ENCODE measurements around the gene ANKDD1A. TPM values are rescaled to one million over a fixed set of nuclear protein-coding genes. Genes with fewer than 3 reads are reported as not detected.
A peak's percentile ranks its signal among the peaks of the same experiment; 100 is the strongest.

The ANKDD1A gene
- total RNA-seq, 1 experiment from 2014 or later: 1.8 TPM

DNA sequence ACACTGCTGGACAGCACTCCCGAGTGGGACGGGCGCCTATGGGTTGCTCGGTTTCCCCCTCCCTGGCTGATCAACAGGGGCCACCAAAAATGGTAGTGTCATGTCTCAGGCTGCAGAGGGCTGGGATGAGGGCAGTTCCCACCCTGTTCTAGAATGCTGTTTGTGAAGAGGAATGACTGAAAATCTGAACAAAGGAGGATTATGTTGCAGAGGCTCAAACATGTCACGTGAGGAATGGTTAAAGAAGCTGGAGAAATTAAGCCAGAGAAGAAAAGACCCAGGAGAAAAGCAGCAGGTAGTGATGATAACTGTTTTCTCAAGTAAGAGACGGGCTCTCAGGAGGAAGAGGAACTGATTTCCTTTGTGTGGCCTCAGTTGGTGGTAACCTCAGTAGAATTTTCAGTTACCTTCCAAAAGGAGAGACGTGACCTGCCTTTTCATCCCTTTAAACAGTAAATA lies 67.6 kb downstream of the ANKDD1A start:
- peaks cover 27% of the 10 kb centered on the region for H3K36me3 ChIP-seq (ENCODE audit: insufficient read depth, low read length)
- H3K4me1 ChIP-seq (ENCODE audit: low read length): peaks cover 7% of the 10 kb centered on the region
- H3K27me3 ChIP-seq (ENCODE audit: low read length): no peaks in the 10 kb centered on the region
- no peak overlapping the region for H3K27ac ChIP-seq (ENCODE audit: low read length)
- H3K4me2 ChIP-seq (ENCODE audit: low read depth, low read length, poor library complexity, severe bottlenecking): no peak overlapping the region
- no peak overlapping the region for H3K9ac ChIP-seq (ENCODE audit: low read length)
- no peak overlapping the region for H2AFZ ChIP-seq (ENCODE audit: low read length)
- no peaks in the 10 kb centered on the region for H4K20me1 ChIP-seq (ENCODE audit: insufficient read depth, low read depth, low read length)
- no peaks in the 10 kb centered on the region for H3K9me3 ChIP-seq (ENCODE audit: low read length)
- H3K4me3 ChIP-seq (ENCODE audit: low read length): no peak overlapping the region
- H3K9me2 ChIP-seq (replicated peaks; ENCODE audit: insufficient read depth, low read length): no peaks in the 10 kb centered on the region
- peaks cover 13% of the 10 kb centered on the region for H3K79me2 ChIP-seq (ENCODE audit: low read length)
- no peak for DNase-seq

- H3K27me3 ChIP-seq (ENCODE audit: low read length): no peaks in the 10 kb centered on the region
Observed at GRCh38 chr15:64981812-64982431, 70.2 kb downstream of the ANKDD1A start.

DNA sequence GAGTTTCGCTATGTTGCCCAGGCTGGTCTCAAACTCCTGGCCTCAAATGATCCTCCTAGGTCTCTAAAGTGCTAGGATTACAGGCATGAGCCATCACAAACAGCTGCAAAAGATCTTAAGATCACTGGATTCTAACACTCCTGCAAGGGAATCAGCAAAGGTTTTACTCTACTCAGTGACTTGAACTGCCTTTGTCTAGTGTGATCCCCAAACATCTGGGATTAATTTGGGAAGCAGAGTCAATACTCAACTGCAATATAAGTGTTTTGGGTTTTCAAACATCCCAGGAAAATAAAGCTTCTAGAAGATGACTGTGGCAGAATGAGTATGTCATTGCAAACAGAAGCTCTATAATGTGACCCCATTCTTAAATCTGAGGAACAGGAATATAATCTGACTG lies 70.8 kb downstream of the ANKDD1A start:
- peaks cover 22% of the 10 kb centered on the region for H3K36me3 ChIP-seq (ENCODE audit: insufficient read depth, low read length)
- peaks cover 41% of the 10 kb centered on the region for H3K79me2 ChIP-seq (ENCODE audit: low read length)
- no peaks in the 10 kb centered on the region for H3K9me3 ChIP-seq (ENCODE audit: low read length)
- no peak overlapping the region for H3K27ac ChIP-seq (ENCODE audit: low read length)
- no peak for DNase-seq
- no peaks in the 10 kb centered on the region for H4K20me1 ChIP-seq (ENCODE audit: insufficient read depth, low read depth, low read length)
- no peak overlapping the region for H2AFZ ChIP-seq (ENCODE audit: low read length)
- no peaks in the 10 kb centered on the region for H3K27me3 ChIP-seq (ENCODE audit: low read length)
- H3K4me3 ChIP-seq (ENCODE audit: low read length): no peak overlapping the region
- no peak overlapping the region for H3K4me2 ChIP-seq (ENCODE audit: low read depth, low read length, poor library complexity, severe bottlenecking)
- H3K9me2 ChIP-seq (replicated peaks; ENCODE audit: insufficient read depth, low read length): no peaks in the 10 kb centered on the region
- H3K4me1 ChIP-seq (ENCODE audit: low read length): peaks cover 27% of the 10 kb centered on the region
- H3K9ac ChIP-seq (ENCODE audit: low read length): no peak overlapping the region

More at GRCh38 chr15:64981812-64982431, 70.2 kb downstream of the ANKDD1A start:
- H3K9me2 ChIP-seq (replicated peaks; ENCODE audit: insufficient read depth, low read length): no peaks in the 10 kb centered on the region
- peaks cover 35% of the 10 kb centered on the region for H3K79me2 ChIP-seq (ENCODE audit: low read length)
- no peak overlapping the region for H3K4me3 ChIP-seq (ENCODE audit: low read length)
- DNase-seq: no peak
- no peak overlapping the region for H2AFZ ChIP-seq (ENCODE audit: low read length)
- H3K4me2 ChIP-seq (ENCODE audit: low read depth, low read length, poor library complexity, severe bottlenecking): no peak overlapping the region
- peaks cover 16% of the 10 kb centered on the region for H3K36me3 ChIP-seq (ENCODE audit: insufficient read depth, low read length)
- no peak overlapping the region for H3K27ac ChIP-seq (ENCODE audit: low read length)
- no peak overlapping the region for H3K9ac ChIP-seq (ENCODE audit: low read length)
- no peaks in the 10 kb centered on the region for H4K20me1 ChIP-seq (ENCODE audit: insufficient read depth, low read depth, low read length)
- peaks cover 22% of the 10 kb centered on the region for H3K4me1 ChIP-seq (ENCODE audit: low read length)
- no peaks in the 10 kb centered on the region for H3K9me3 ChIP-seq (ENCODE audit: low read length)

DNA sequence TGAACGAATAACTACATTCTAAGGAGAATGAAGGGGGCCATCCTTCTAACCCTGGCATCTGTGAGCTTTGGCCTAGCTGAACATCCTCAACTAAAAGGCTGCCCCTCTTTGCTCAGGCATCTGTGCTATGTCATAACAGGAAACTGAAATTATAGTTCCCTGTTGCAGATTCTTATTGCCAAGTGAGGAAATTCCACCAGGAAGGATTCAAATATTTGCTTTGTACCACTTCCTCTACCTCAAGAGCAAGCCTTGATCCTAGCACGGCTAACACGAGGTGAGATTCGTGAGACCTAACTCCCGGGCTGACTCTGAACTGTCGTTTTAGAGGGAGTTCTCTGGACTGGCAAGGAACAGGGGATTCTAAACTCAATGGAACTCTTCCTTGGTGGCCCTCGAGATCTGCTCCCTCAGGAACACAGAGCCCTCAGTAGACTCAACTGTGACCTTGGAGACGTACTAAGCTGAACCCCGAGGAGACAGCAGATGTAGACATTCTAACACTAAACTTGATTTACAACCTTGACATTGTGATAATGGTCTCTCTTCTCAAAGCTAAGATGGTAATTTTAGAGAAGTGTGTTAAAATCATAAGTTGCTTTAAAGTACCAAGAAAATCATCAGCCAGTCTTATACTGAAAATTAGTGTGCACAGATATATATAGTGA lies 73.8 kb downstream of the ANKDD1A start:
- H2AFZ ChIP-seq (ENCODE audit: low read length): no peak overlapping the region
- no peak overlapping the region for H3K4me3 ChIP-seq (ENCODE audit: low read length)
- peak overlapping the region; percentile 24 for H3K4me2 ChIP-seq (ENCODE audit: low read depth, low read length, poor library complexity, severe bottlenecking)
- H4K20me1 ChIP-seq (ENCODE audit: insufficient read depth, low read depth, low read length): no peaks in the 10 kb centered on the region
- peaks cover 62% of the 10 kb centered on the region for H3K79me2 ChIP-seq (ENCODE audit: low read length)
- no peaks in the 10 kb centered on the region for H3K27me3 ChIP-seq (ENCODE audit: low read length)
- peaks cover 11% of the 10 kb centered on the region for H3K36me3 ChIP-seq (ENCODE audit: insufficient read depth, low read length)
- H3K9me2 ChIP-seq (replicated peaks; ENCODE audit: insufficient read depth, low read length): no peaks in the 10 kb centered on the region
- peaks cover 40% of the 10 kb centered on the region for H3K4me1 ChIP-seq (ENCODE audit: low read length)
- peak overlapping the region; percentile 1; the same call in 1 of the 2 replicates for H3K9ac ChIP-seq (ENCODE audit: low read length)
- H3K27ac ChIP-seq (ENCODE audit: low read length): peak overlapping the region; percentile 9
- no peaks in the 10 kb centered on the region for H3K9me3 ChIP-seq (ENCODE audit: low read length)
- no peak for DNase-seq

- Histone ChIP-seq H3K4me2 (ENCODE audit: low read depth, low read length, poor library complexity, severe bottlenecking) (peak overlapping the region; percentile 24), H3K27ac (ENCODE audit: low read length) (no peak overlapping the region), H3K9me3 (ENCODE audit: low read length) (no peaks in the 10 kb centered on the region), H3K4me3 (ENCODE audit: low read length) (no peak overlapping the region), H3K9me2 (replicated peaks; ENCODE audit: insufficient read depth, low read length) (no peaks in the 10 kb centered on the region), H3K79me2 (ENCODE audit: low read length) (peaks cover 62% of the 10 kb centered on the region), H4K20me1 (ENCODE audit: insufficient read depth, low read depth, low read length) (no peaks in the 10 kb centered on the region), H3K36me3 (ENCODE audit: insufficient read depth, low read length) (peaks cover 11% of the 10 kb centered on the region), H3K27me3 (ENCODE audit: low read length) (no peaks in the 10 kb centered on the region), H2AFZ (ENCODE audit: low read length) (no peak overlapping the region), H3K9ac (ENCODE audit: low read length) (no peak overlapping the region), H3K4me1 (ENCODE audit: low read length) (peaks cover 44% of the 10 kb centered on the region)
- DNase-seq: no peak
Observed at GRCh38 chr15:64987136-64987535, 75.4 kb downstream of the ANKDD1A start.

DNA sequence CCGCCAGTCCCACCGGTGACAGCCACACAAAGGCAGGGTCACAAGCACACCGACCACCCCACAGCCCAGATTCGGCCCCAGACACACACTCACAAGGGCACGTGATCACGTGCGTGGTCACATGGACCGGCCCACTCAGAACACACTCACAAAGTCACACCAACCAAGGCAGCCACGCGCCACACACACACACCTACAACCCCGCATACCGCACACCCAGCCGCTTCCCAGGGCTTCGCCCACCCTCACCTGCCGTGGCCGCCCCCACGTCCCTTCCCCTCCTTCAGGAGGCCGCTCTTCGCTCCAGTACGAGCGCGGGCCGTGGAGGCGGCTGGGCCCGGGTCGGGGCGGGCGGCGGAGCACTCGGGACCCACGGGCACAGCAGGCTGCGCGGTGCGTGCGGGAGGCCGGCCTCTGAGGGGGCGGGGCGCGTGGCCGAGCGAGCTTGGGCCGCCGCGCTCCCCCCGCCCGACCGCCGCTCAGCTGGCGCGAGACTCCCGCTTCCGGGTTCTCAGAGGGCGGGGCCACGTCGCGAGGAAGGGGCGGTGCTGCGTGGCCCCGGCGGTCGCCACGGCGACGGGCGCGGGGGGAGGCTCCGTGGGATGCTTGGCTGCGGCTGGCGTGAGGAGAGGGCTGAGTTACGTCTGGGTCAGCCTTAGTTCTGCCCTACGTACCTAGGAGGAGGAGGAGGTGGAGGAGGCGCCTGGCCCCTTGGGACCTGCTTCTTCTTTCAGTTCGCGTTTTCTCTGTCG lies 77.9 kb downstream of the ANKDD1A start, which contains the start of gene SPG21:
TSS of gene SPG21 (minus strand) at position 499 of the 752 bp plus-strand sequence. CDS start 6,345 bp downstream, outside the sequence.
- peak within 1 kb of the TSS; percentile 73 for H3K27ac ChIP-seq (ENCODE audit: low read length)
- H3K9me3 ChIP-seq (ENCODE audit: low read length): no peaks in the 10 kb centered on the region
- H4K20me1 ChIP-seq (ENCODE audit: insufficient read depth, low read depth, low read length): no peaks in the 10 kb centered on the region
- H3K36me3 ChIP-seq (ENCODE audit: insufficient read depth, low read length): peaks cover 7% of the 10 kb centered on the region; the same call in 1 of the 2 replicates
- no peaks in the 10 kb centered on the region for H3K9me2 ChIP-seq (replicated peaks; ENCODE audit: insufficient read depth, low read length)
- H3K4me3 ChIP-seq (ENCODE audit: low read length): peak within 1 kb of the TSS; percentile 85
- peak within 1 kb of the TSS; percentile 99 for H3K4me2 ChIP-seq (ENCODE audit: low read depth, low read length, poor library complexity, severe bottlenecking)
- H2AFZ ChIP-seq (ENCODE audit: low read length): peak within 1 kb of the TSS; percentile 78
- H3K79me2 ChIP-seq (ENCODE audit: low read length): peaks cover 46% of the 10 kb centered on the region
- peak within 1 kb of the TSS; percentile 96 for H3K9ac ChIP-seq (ENCODE audit: low read length)
- no peaks in the 10 kb centered on the region for H3K27me3 ChIP-seq (ENCODE audit: low read length)
- peak; percentile 98 for DNase-seq
- H3K4me1 ChIP-seq (ENCODE audit: low read length): peaks cover 40% of the 10 kb centered on the region

DNA sequence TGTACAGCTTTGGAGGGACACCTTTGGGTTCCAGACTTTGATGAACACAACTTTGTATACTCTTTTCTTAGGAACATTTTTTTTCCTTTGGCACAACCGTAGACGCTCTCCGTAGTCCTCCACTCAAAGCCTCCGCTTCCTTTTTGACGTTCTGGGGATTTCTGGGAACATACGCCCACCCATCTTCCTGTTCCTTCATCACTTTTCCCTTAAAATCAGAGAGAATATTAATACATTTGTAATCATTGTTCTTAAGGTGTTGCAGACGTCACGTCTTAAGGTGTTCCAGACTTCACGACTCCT lies 78.4 kb downstream of the ANKDD1A start:
- DNase-seq: no peak
- no peaks in the 10 kb centered on the region for H3K9me2 ChIP-seq (replicated peaks; ENCODE audit: insufficient read depth, low read length)
- H3K9ac ChIP-seq (ENCODE audit: low read length): peak overlapping the region; percentile 96
- H3K4me2 ChIP-seq (ENCODE audit: low read depth, low read length, poor library complexity, severe bottlenecking): peak overlapping the region; percentile 99
- H3K27ac ChIP-seq (ENCODE audit: low read length): peak overlapping the region; percentile 73
- H2AFZ ChIP-seq (ENCODE audit: low read length): peak overlapping the region; percentile 78; the same call in 1 of the 2 replicates
- H3K9me3 ChIP-seq (ENCODE audit: low read length): no peaks in the 10 kb centered on the region
- H3K79me2 ChIP-seq (ENCODE audit: low read length): peaks cover 42% of the 10 kb centered on the region
- peaks cover 36% of the 10 kb centered on the region for H3K4me1 ChIP-seq (ENCODE audit: low read length)
- no peaks in the 10 kb centered on the region for H4K20me1 ChIP-seq (ENCODE audit: insufficient read depth, low read depth, low read length)
- peaks cover 7% of the 10 kb centered on the region; the same call in 1 of the 2 replicates for H3K36me3 ChIP-seq (ENCODE audit: insufficient read depth, low read length)
- H3K4me3 ChIP-seq (ENCODE audit: low read length): peak overlapping the region; percentile 85
- H3K27me3 ChIP-seq (ENCODE audit: low read length): no peaks in the 10 kb centered on the region

All from Karpas-422 (cell line).